SK-N-SH treated with all-trans-retinoic acid at 6 μM for 48 hours (cell line): Measurements from ENCODE around the gene ACTL6B.

Experiments used
- PATZ1 ChIP-seq: fragments of 250-450 bp; sonication (Bioruptor Pico); IDR thresholded peaks from 2 replicates; pipeline ENCODE4 v1.8.0; 2020; ENCODE audit warnings: mild to moderate bottlenecking, moderate library complexity, borderline replicate concordance
- RARB ChIP-seq: fragments of 250-450 bp; sonication (Bioruptor Pico); IDR thresholded peaks from 2 replicates; pipeline ENCODE4 v1.8.0; 2021; ENCODE audit warnings: mild to moderate bottlenecking, moderate library complexity
- TOX ChIP-seq: fragments of 250-450 bp; sonication (Bioruptor Pico); IDR thresholded peaks from 2 replicates; pipeline ENCODE4 v1.8.0; 2021; ENCODE audit warnings: mild to moderate bottlenecking, moderate library complexity, borderline replicate concordance

GRCh38 chr7:100654908-100655831 is 1.1 kb downstream of the ACTL6B start:
- no peak for TF ChIP-seq RARB (CRISPR knock-in tag)
- TF ChIP-seq PATZ1 (CRISPR knock-in tag) = no peak
- TF ChIP-seq TOX = no peak
